Hippocampal formation (tissue), 2 donors: Measurements from ENCODE around the gene SCRT2.
A peak's percentile ranks its signal among the peaks of the same experiment; 100 is the strongest.
"Not testable (repeated sequence)": the region's sequence is repeated elsewhere in the genome, so short reads cannot be mapped to it uniquely, and the experiment has no call there.

Experiments
- DNase-seq, 2 donors: peaks; one replicate each; lab custom pipeline; 2025; lab: John Stamatoyannopoulos, UW

Gene SCRT2

DNA sequence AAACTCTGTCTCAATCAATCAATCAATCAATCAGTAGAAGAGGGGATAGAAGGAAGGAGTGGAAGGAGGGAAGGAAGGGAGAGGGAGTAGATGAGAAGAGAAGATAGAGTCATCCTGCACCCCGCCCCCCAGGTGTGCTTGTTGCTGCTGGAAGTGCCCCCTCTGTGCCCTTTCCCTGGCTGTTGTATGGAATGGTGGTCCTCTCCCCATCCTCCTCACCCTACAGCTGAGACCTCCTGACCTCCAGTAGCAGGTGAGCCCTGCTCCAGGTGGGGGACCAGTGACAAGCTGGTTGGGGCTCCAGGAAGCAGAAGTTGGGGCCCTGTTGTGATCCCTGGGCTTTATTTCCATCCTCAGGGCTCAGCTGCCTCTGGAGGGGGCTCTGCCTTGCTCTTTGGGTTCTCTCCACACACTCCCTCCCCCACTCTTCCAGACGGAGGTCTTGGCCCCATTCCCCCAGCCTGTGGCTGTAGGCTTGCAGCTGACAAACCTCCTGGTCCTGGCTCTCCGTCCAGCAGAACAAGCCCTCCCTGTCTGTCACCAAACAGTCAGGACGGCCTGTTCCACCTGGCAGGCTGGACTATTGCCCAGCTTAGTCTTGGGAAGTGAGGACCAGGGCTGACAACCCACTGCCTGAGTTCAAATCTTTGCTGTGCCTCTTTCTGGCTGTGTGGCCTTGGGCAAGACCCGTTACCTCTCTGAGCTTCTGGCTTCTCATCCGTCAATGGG lies 26.0 kb upstream of the SCRT2 start:
- no peak for DNase-seq

DNA sequence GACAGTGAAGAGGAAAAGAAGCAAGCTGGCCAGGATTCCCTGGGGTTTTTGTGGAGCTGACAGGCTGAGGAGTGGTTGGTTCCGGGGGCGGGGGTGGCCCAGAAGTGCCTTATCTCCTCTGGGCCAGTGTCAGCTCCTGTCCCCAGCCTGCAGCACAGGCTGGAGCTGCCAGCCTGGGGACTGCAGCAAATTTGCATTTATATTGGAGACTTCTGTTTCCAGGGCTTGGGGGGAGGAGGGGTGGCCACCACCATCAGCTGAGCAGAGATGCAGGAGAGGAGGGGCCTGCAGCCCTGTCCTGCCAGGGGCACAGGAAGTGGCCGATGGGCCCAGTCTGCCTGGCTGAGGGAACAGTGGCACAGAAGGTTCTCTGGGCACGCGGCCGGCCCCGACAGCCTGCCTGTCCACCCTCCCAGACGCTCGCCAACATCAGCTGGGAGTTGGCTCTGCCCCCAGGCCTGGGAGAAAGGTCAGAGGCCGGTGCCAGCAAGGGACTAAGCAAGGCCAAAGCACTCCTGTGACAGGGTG lies 24.3 kb upstream of the SCRT2 start:
- DNase-seq: peak; percentile 40 to 43

DNA sequence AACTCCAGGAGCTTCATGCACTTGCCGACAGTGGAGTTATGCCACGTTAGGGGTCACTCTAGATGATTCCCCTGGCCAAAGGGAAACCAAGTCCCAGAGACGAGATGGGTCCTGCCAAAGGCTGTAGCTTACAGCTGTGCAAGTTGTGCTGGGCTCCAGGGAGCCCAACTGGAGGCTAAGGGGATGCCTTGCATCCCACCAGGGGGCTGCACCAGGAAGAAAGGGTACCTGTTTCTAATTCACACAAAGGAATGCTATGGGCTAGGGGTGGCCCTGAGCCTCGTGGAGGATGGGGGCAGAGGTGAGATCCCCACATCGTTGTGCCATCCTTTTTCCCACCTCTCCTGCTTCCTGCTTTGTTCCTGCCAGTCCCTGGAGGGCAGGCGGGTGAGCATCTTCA lies 23.7 kb upstream of the SCRT2 start:
- DNase-seq: no peak

DNA sequence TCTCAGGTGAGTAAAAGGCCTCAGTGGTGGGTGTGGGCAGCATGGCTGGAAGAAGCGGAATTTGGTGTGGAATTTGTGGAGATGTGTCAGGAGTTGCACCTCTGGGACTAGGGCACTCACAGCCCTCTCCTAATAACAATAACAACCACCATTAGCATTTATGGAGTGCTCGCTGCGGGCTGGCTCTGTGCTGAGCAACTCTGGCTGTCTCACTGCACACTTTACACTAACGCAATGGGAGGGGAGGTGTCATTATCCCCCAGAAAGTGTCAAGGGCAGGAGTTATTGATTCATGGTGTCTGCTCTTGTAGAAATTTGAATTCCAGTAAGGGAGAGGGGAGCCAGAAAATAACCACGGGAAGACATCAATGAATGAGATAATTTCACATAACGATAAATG lies 22.7 kb upstream of the SCRT2 start:
- DNase-seq: no peak

GRCh38 chr20:697826-698225 lies 22.2 kb upstream of the SCRT2 start:
- no peak for DNase-seq

DNA sequence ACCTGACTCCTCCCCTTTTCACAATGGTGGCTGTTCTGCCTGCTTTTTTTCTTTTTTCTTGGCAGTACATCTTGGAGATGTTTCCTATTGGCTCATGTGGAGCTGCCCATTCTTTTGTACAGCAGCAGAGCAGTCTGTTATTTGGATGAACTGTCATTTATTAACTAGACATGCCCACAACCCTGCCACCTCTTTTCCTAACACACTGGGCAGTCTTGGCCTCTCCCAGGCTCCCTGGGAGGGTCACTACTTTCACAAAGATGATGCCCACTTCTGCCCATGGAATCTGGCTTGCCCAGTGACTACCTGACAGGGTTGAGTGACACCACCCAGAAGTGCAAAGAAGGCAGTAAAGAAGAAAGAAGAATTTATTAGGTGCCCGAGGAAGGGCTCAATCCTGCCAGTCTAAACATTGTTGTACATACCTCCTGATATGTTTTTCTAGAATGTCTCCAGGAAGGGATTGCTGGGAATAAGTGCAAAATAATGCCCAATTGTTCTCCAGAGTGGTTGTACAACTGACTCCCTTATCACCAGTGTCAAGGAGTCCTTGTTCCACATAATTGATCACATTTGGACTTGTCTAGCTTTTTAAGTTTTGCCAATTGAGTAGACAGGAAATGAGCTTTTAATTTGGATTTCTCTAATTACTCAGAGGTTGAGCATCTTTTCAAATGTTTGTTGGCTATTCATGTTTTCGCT lies 19.7 kb upstream of the SCRT2 start:
- no peak for DNase-seq

DNA sequence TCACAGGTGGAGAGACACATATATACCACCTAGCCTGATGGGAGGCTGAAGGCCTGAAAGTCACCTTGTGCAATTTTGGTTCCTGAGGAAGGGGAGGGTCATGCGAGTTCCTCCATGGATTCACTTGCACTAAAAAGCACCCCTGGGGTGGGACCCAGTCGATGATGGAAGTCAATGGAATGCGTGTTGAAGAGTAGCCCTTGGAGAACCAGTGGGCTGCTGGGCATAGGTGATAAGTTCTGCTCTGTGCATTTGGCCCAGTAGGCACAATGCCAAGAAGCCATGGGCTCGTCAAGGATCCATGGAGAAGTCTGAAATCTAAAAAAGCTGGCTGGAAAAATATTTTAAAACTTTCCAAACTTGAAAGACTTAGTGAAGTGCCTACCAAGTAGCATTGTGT lies 18.9 kb upstream of the SCRT2 start:
- DNase-seq: no peak

DNA sequence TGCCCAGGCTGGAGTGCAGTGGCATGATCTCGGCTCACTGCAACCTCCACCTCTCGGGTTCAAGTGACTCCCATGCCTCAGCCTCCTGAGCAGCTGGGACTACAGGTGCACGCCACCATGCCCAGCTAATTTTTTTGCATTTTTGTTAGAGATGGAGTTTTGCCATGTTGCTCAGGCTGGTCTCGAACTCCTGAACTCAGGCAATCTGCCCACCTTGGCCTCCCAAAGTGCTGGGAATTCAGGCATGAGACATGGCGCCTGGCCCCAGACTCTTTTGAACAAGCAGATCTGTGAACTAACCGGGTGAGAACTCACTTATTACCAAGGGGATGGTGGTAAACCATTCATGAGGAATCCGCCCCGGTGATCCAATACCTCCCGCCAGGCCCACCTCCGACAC lies 18.2 kb upstream of the SCRT2 start:
- not testable (repeated sequence) for DNase-seq

DNA sequence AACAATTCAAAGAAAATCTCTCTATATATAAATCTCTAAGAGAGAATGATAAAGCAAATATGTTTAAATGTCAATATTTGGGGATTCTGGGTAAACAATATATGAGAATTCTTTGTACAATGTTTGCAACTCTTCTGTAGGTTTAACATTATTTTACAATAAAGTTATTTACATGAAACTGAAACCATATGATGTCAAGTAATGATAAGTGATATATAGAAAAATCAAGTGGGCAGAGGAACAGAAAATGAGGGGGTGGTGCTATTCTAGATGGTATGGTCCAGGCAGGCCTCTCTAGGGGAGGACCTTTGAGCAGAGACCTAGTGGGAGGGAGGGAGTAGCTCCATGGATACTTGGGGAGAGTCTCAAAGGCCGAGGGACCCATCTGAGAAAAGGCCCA lies 16.4 kb upstream of the SCRT2 start:
- no peak for DNase-seq

DNA sequence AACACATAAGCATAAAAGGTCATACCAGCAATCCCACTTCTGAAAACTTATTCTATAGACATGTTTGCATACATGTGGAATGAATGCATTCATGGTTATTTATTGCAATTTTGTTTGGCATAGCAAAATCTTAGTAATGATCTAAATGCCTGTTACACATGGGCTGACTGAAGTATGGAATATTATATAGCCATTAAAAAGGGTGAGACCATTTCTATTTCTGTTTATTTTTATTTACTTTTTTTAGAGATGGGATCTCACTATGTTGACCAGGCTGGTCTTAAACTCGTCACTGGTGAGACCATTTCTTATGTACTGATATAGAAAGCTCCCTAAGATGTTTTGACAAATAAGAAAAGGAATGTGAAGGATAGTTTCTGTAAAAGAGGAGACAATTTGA lies 14.3 kb upstream of the SCRT2 start:
- DNase-seq: no peak

- DNase-seq: no peak
These were observed 13.7 kb upstream of the SCRT2 start for GRCh38 chr20:689348-689747.

- no peak for DNase-seq
These were observed 13.2 kb upstream of the SCRT2 start for GRCh38 chr20:688809-689212.

DNA sequence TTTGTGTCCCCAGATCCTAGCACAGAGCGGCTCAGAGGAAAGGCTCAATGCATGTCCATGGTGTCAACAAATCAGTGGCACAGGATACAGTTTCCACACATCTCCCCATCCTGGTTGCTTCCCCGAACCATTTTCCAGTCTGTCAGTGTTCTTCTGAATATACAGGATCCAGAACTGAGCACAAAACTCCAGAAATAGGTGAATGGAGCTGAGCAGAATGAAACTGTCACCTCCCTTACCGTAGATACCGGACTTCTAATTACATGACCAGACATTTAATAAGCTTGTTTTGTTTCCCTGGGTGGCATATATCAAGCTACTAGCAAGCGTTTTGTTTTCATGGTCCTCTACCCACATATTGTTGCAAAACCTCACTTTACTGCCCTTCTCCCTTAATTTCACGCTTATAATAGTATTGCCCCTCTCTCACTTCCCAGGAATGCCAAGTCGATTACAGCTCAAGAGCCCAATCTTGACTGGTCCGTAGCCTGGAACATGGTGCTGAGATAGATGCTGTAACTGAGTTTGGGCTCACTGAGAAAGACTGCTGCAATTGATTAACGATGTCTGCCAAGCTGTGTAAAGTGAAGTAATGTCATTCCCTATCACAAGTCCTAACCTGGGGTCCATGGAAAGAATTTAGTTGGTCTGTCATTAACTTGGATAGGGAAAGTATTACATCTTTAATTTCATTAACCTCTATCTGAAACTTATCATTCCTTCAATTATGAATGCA lies 12.0 kb upstream of the SCRT2 start:
- DNase-seq: no peak

DNA sequence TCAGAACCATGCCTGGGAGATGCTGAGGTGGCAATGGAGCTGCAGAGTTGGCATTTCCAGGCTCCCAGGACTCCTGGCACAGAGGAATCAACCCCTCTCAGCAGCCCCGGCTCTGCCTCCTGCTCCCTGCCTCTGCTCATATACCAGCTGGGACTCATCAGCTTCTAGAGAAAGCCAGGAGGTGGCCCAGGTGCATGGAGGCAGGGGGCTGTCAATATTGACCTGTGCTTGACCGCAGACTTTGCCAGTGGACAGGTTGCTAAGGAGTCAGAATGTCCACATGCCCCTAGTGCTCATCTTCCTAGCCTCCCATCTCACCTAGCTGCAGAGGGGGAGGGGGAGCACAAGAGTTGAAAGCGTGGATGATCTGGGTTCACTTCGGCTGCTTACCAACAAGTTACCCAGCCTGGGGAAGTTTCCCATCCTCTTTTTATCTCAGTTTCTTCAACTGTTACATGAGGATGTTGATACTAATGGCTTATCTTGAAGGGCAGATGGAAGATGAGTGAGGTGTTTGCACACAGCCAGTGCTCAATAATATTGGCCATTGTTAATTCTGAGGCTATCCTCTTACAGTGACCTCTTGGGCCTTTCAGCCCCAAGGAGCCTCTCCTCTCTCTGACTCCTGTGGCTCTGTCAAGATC lies 9.2 kb upstream of the SCRT2 start:
- no peak for DNase-seq

- DNase-seq: no peak
These were observed 6.5 kb upstream of the SCRT2 start for GRCh38 chr20:682123-682522.

GRCh38 chr20:680638-681187 lies 5.1 kb upstream of the SCRT2 start:
- no peak for DNase-seq

DNA sequence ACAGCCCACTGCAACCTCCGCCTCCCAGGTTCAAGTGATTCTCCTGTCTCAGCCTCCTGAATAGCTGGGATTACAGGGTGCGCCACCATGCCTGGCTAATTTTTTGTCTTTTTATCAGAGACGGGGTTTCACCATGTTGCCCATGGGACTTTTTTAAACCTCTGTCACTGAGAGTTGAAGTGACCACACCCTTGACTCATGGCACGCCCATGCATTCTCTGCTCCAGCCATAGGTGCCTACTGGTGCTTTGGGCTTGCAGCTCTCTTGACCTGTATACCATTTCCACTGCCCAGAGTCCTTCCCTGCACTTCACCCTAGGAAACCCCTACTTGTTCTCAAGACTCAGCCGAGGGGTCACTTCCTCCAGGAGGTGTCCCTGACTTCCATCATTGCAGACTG lies 2.4 kb upstream of the SCRT2 start:
- no peak for DNase-seq

DNA sequence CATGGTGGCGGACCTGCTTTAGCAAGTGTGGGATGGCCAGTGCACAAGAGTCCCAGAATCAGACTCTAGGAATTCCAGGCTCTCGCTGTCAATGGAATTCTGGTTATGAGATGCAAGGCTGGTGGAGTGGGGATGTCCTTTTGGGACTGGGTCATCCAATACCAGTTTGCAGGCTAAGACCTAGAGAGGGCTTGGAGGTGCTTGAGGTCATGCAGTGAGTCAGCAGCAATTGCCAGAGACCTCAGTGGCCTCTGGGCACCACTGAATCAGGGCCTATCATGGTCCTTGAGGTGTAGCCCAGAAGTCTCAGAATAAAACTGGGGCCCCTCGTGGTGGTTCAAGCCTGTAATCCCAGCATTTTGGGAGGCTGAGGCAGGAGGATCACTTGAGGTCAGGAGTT lies 1.4 kb upstream of the SCRT2 start:
- DNase-seq: no peak

DNA sequence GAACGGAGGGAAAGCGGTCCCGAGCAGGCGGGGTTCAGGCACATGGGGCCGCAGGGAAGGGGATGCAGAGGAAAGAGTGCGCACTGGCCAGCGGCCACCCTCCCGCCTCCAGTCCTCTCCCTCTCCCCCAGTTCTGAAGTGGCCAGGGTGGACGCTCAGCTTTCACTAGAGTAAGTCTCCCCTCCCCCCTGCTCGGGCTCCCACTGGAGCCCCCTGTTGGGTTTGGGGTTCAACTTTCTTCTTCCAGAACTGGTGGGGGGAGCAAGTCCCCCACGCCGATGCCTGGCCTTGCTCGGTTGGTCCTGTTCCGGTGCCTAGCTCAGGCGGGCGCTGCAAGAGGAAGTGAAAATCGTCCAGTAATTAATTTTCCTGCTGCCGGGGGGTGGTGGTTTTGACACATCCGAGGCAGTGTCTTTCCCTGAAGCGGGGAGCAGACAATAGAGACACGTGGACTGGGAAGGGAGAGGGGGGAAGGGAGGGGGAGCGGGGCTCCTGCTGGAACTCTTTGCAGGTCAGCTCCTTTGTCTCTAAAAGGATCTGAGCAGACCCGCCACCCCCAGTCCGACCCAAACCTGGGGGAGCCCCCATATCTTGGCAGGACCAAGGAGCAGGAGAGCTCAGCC lies 824 bp upstream of the SCRT2 start:
- DNase-seq: peak in 1 of 2 donors; percentile 12

- no peak for DNase-seq
These were observed 559 bp downstream of the SCRT2 start for GRCh38 chr20:675033-675452.

GRCh38 chr20:673603-674001 lies 2.0 kb downstream of the SCRT2 start:
- DNase-seq: no peak
